Right kidney (tissue), 1 donor: ENCODE measurements around the gene KCTD2.

Experiments
- DNase-seq: peaks from one replicate; pipeline ENCODE4 v3.0.0-alpha.2; 2016

The KCTD2 gene

GRCh38 chr17:75077072-75077495 lies 30.1 kb downstream of the KCTD2 start:
- DNase-seq: no peak

DNA sequence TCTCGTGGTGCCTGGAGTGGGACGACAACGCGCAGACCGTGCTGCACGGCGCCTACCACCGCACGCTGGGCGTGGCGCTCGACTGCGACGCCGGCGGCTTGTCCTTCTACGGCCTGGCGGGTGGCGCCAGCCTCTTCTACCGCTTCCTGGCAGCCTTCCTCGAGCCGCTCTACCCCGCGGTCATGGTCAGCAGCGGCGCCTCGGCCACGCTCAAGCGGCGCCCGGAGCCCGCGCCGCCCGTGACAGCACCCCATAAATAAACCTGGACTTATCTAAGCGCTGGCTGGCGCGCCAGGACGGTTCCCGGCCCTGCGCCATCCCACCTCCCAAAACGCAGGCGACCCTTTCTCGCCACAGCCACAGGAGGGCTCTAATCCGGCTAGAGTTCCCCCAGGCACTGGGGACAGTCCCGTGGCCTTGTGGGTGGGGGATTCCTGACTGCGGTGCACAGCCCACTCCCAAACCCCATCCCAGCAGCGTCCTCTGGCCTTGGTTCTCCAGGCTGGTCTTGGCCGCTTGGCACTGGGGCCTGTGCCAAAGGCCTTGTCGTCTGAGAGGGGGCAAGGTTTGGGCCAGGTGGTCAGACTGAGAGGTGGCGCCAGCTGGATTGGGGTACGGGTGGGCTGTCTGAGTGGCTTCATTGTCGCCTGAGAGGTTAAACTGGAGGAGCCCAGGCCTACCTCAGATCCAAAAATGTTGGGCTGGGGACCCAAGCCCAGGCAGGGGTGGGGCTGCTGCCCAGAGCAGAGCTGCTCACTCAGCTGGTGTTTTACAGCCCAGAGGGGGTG lies 30.7 kb downstream of the KCTD2 start:
- DNase-seq: peak; percentile 88

- DNase-seq: peak; percentile 66
Measured at GRCh38 chr17:75078284-75079022, 31.4 kb downstream of the KCTD2 start.

GRCh38 chr17:75079023-75079373 lies 32.0 kb downstream of the KCTD2 start:
- peak; percentile 49 for DNase-seq

GRCh38 chr17:75081611-75082540 lies 34.9 kb downstream of the KCTD2 start:
- no peak for DNase-seq

DNA sequence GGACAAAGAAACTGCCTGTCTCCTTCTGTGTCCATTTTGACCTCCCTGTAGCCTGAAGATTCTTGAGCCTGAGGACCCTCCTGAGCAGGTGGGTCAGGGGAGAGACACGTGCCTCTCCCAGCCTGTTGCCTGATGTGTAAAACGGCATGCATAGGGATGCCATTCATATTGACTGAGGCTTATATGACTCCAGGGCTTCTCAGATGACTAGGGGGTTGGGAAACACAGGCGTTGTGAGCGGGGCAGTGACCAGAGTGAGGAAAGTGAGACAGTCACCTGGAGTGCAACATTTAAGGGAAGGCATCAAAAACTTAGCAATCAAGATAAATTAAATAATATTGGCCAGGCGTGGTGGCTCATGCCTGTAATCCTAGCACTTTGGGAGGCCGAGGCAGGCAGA lies 35.7 kb downstream of the KCTD2 start:
- no peak for DNase-seq

- no peak for DNase-seq
Measured at GRCh38 chr17:75084039-75084660, 37.1 kb downstream of the KCTD2 start.

DNA sequence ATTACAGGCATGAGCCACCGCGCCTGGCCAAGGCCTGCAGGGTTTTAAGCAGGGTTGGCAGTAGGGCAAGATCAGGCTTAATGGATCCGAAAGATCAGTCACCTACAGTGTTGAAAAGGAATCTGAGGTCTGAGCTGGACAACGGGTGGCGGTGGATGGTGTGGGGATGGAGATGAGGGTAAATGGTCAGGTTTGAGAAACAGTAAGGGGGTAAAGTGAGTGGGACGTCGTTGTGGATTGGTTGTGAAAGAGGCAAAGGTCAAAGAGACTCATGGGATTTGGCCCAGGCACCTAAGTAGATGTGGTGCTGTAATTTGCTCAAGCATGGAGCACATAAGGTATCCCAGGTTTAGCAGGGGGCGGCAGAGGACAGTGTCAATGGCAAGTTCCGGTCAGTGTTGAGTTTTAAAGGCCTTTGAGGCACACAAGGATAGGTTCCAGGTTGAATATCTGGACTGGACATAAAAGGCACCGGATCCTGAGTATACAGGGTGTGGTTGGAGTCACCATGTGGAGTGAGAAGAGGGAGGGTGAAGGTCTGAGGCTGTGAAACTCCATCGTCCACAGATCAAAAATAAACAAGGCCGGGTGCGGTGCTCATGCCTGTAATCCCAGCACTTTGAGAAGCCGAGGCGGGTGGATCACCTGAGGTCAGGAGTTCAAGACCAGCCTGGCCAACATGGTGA lies 39.6 kb downstream of the KCTD2 start:
- DNase-seq: no peak

GRCh38 chr17:75087182-75087557 lies 40.1 kb downstream of the KCTD2 start:
- DNase-seq: no peak

DNA sequence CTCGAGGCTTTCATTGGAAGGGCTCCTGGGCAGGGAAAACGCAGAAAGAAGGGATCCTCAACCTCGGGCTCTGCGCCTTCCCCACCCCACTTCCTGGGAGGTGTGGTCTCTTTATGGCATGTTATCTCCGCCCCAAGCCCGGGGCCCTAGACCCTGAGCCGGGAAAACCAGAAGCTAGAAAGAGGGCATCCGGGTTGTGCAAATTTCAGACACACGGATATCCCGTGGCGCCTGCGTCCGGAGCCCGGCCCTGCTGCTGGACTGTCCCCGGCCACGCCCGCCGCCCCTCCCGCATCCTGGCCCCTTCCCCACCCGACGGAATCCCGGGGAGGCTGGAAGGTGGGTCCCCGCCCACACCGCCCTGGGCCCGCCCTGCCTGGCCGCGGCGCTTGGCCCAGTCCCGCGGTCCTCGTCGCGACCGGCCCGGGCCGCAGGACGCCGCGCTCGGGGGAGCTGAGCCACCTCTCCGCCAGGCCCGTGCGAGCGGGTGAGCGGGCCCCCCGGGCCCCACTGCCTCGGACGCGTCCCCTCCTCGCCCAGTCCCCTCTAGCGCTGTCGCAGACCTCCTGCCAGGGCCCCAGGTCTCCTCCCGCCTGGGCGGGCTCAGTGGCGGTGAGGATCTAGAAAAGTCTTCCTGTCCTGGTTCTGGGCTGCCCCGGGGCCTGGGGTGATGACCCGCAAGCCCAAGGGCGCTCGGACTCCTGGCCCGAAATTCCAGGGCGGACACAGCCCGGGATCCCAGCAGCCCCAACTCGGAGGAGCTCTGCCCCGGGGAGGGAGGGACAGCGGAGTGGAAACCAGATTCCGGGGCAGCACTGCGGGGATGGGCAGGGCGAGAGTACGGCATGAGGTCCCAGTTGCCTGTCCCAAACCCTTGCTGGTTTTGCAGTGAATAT lies 40.8 kb downstream of the KCTD2 start, which contains the start of gene SLC16A5:
SLC16A5 (plus strand) TSS at position 397 of the 896 bp plus-strand sequence. CDS start 5,683 bp downstream, outside the sequence.
- peak; percentile 85 for DNase-seq

GRCh38 chr17:75088465-75089417 lies 41.7 kb downstream of the KCTD2 start:
- DNase-seq: no peak

DNA sequence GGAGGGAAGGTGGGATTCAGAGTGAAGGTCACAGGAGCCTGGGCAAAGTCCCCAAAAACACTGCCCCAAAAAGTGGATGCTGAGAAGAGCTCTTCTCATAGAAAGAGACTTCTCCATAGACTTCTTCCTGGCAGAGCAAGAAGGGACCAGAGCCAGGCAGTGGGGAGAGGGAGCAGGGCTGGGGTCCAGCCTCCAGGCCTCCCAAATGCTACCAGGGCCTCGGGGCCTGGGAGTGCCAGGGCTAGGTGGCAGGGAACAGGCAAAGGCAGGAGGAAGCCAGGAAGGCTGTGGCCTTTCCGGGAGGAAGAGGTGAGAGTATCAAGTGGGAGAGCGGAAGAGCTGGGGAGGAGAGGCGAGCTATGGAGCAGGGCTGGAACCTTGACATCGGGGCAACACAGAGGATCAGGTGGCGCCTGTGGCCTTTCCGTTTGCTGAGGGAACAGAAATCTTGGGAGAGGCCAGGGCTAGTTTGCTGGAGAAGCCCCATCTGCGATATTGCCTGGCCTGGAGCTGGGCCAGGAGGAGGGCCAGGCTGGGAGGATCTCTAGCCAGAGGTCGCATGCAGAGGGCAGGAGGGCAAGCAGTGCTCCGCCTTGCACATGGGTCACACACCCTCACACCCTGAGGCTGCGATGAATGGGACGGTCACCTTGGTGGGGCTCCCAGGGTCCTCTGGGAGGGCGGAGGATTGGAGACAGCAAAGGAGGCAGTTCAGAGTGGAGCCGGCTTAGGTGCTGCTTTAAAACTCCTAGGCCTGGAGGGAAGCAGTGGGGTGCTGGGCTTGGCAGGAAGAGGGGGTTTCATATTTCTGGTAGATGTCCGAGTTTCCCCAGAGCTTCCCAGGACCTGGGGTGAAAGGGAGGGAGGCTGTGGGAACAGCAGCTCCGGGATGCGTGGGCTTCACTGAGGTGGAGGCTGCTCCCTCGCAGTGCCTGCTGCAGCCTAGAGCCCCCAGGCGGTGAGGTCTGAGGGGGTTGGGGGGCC lies 44.1 kb downstream of the KCTD2 start:
- DNase-seq: peak; percentile 45

DNA sequence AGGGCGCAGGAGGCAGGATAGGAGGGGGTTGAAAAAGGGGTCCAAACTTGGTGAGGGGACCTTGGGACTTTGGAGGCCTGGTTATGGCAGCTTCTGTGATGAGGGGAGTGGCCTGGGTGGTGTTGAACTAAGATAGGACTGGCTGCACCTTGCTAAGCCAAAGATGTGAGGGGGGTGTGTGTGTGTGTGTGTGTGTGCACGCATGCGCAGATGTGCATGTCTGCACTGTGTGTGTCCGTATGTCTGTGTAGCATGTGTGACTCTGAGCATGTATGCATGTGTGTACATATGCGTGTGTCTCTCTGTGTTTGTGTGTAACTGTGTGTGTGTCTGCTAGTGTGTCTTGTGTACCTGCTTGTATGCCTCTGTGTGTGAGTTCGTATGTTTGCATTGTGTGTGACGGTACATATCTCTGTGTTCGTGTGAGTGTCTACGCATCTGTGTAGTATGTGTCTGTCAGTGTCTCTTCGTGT lies 44.9 kb downstream of the KCTD2 start:
- no peak for DNase-seq

GRCh38 chr17:75093548-75094158 lies 46.6 kb downstream of the KCTD2 start:
- no peak for DNase-seq

GRCh38 chr17:75094871-75095399 lies 47.9 kb downstream of the KCTD2 start:
- DNase-seq: no peak

DNA sequence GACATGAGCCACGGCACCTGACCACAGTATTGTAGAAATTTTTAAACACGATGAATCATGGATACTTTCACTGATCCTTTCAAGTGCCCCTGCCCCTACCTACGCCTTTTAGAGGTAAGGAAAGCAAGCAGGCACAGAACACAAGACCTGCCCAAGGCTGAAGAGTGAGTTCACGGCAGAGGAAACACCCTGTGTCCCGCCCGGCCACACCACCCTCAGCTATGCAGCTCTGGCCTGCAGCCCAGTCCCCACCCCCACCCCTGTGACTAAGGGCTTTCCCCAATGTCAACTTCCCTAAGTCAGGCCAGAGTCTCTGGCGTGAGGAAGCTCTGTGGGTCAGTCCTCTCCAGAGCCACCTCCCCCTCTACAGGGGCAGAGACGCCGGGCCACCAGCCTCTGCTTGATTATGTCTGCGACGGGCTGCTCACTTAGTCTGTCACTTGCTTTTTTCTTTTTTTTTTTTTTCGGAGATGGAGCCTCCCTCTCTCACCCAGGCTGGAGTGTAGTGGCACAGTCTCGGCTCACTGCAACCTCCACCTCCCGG lies 49.1 kb downstream of the KCTD2 start:
- no peak for DNase-seq

GRCh38 chr17:75097865-75098264 lies 50.8 kb downstream of the KCTD2 start:
- DNase-seq: no peak
